HFFc6 (cell line): ENCODE measurements around the gene ASB10. TPM values are rescaled to one million over a fixed set of nuclear protein-coding genes. Genes with fewer than 3 reads are reported as not detected.

ENCODE experiments used
- DNase-seq: peaks from one replicate; pipeline ENCODE4 v3.0.0-alpha.2; 2018
- H3K27ac Mint-ChIP-seq: 2 replicates; pipeline ENCODE4 v1.8.0; 2020; ENCODE audit warnings: mild to moderate bottlenecking, mixed read lengths
- H3K27me3 Mint-ChIP-seq: 2 replicates; pipeline ENCODE4 v1.8.0; 2021; ENCODE audit warnings: mild to moderate bottlenecking, moderate library complexity, mixed read lengths; ENCODE audit not compliant: insufficient read depth
- H3K36me3 Mint-ChIP-seq: 2 replicates; pipeline ENCODE4 v1.8.0; 2021; ENCODE audit warnings: low read depth, mixed read lengths
- H3K4me1 Mint-ChIP-seq: 2 replicates; pipeline ENCODE4 v1.8.0; 2020; ENCODE audit warnings: low read depth, mixed read lengths
- H3K4me3 Mint-ChIP-seq: 2 replicates; pipeline ENCODE4 v1.8.0; 2020; ENCODE audit warnings: mild to moderate bottlenecking, moderate library complexity, mixed read lengths
- H3K9me3 Mint-ChIP-seq: 2 replicates; pipeline ENCODE4 v1.8.0; 2020; ENCODE audit warnings: mild to moderate bottlenecking, mixed read lengths
- total RNA-seq, 6 experiments: library from RNA; stranded (reverse); fragmentation: NEBNext Ultra II Directional; extraction: Animal tissue kit (Norgen Biotek cat#: 25700); gene quantifications; 2 replicates in 1 of 6; 3 replicates in 5 of 6; pipeline ENCODE4 v1.2.3, GENCODE V29; 2021
- TF ChIP-seq, protein P1 (sequence below): fragments of 200-600 bp; sonication (generic); IDR thresholded peaks from 2 replicates; pipeline ENCODE4 v1.5.0; 2021; ENCODE audit warnings: antibody characterized with exemption, mild to moderate bottlenecking

ASB10 gene
- total RNA-seq, 6 experiments from 2014 or later, result not detected

DNA sequence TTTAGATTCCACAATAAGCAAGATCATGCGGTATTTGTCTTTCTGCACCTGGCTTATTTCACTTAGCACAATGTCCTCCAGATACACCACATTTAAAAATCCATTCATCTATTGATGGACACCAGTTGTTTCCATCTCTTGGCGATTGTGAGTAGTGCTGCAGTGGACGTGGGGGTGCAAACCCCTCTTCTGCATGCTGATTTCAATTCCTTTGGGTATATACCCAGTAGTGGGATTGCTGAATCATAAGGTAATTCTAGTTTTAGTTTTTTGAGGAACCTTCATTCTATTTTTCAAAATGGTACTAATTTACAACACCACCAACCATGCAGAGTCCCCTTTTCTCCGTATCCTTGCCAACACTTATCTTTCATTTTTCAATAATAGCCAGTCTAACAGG lies 2.0 kb upstream of the ASB10 start:
- H3K27ac Mint-ChIP-seq, result no peak overlapping the region
- TF ChIP-seq, protein P1, sequence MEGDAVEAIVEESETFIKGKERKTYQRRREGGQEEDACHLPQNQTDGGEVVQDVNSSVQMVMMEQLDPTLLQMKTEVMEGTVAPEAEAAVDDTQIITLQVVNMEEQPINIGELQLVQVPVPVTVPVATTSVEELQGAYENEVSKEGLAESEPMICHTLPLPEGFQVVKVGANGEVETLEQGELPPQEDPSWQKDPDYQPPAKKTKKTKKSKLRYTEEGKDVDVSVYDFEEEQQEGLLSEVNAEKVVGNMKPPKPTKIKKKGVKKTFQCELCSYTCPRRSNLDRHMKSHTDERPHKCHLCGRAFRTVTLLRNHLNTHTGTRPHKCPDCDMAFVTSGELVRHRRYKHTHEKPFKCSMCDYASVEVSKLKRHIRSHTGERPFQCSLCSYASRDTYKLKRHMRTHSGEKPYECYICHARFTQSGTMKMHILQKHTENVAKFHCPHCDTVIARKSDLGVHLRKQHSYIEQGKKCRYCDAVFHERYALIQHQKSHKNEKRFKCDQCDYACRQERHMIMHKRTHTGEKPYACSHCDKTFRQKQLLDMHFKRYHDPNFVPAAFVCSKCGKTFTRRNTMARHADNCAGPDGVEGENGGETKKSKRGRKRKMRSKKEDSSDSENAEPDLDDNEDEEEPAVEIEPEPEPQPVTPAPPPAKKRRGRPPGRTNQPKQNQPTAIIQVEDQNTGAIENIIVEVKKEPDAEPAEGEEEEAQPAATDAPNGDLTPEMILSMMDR, result no peak

DNA sequence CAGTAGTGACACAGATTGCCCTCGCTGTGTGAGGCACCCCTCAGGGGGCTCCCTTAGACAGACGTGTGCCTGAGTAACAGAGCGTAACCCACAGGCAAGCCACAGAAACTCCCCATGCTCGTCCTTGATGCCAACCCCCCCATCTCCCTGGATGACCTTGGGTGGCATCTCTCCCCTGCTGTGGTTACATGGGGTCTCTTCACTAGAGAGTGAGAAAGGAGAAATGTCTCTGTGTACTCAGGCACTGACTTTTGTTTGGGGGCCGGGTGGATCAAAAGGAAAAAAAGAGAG lies 1.1 kb upstream of the ASB10 start:
- DNase-seq, result no peak
- Mint-ChIP-seq H3K9me3 (no peaks in the 10 kb centered on the region), H3K27ac (no peak overlapping the region), H3K4me3 (no peak overlapping the region), H3K27me3 (peaks cover 67% of the 10 kb centered on the region), H3K36me3 (no peaks in the 10 kb centered on the region), H3K4me1 (no peaks in the 10 kb centered on the region)
- TF ChIP-seq, protein P1, result no peak

More for the DNA sequence above, 2.0 kb upstream of the ASB10 start:
- no peak for DNase-seq
- Mint-ChIP-seq H3K4me1 (no peaks in the 10 kb centered on the region), H3K9me3 (no peaks in the 10 kb centered on the region), H3K27me3 (peaks cover 69% of the 10 kb centered on the region), H3K4me3 (no peak overlapping the region), H3K36me3 (no peaks in the 10 kb centered on the region)

DNA sequence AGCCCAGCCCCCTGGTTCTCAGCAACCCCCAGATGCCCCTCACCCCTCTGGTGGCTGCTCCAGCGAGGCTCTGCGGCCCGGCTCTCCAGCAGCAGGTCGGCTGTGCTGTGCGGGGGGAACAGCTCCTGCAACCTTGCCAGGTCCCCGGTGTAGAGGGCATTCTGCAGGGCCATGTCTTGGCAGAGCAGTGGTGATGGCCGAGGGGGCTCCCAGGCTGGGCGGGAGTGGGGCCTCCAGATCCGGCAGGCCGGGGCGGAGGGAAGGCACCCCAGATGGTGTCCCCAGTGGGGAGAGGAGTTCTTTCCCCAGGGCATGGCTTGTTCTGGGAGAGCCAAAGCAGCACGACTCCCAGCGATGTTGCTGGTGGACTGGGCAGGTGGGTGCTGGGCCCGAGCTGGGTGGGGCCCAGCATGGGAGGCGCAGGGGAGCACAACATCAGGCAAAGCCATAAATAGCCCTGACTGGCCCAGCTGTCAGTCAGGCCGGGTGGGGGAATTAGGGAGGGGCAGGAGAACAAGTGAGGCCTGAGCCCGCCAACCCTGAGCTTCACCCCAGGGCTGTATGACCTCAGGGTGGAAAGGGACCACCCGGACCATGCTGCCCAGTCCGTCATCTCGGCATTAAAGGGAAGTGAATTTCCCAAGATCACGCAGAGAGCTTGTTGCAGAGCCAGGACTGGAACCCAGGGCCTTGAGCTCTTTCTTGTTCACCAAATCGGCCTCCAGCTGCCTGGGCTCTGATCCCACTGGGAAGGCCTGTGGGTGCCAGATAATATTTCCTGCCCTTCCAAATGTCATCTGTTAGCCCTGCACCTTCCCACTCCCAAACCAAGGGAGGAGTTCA lies 580 bp upstream of the ASB10 start:
- H3K4me3 Mint-ChIP-seq, result no peak overlapping the region
- TF ChIP-seq, protein P1, result no peak
- peaks cover 67% of the 10 kb centered on the region for H3K27me3 Mint-ChIP-seq
- H3K36me3 Mint-ChIP-seq, result no peaks in the 10 kb centered on the region
- H3K27ac Mint-ChIP-seq, result no peak overlapping the region
- no peak for DNase-seq
- H3K4me1 Mint-ChIP-seq, result no peaks in the 10 kb centered on the region
- H3K9me3 Mint-ChIP-seq, result no peaks in the 10 kb centered on the region

DNA sequence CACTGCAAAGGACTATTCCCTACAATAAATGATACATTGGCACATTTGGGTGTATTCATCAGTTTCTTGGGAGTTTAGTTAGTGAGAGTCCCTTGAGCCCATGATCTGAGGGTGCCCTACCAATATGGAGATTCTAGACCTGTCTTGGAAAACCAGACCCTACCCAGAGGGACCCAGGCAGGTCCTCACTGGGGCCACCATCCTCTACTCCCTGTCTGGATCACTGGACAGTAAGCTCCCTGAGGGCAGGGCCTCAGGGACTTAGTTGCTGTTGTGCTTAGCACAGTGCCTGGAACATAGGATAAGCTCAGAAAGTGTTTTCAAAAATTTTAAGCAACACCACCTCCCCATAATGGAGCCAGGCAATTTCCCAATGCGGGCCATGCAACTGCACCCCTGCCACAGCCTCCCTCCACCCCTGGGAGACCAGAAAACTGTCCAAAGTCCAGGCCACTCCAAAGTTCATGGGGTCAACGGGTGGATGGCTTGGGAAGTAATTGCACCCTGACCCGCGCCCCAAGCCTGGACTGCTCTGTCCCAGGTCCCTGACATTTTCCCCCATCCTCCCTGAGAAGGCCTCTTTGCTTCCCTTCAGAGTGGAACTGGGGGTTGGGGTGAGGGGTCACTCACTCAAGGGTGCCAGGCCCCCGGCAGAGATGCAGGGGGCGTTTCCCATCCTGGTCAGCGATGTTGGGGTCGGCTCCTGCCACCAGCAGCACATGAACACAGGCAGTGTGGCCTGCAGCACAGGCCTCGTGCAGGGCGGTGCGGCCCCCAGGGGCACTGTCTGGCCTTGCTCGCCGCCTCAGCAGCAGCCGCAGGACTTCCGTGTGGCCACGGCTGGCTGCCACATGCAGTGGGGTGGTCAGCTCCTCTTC lies 1.0 kb downstream of the ASB10 start:
- Mint-ChIP-seq H3K27me3 (peaks cover 67% of the 10 kb centered on the region), H3K27ac (no peak overlapping the region), H3K4me3 (no peak overlapping the region), H3K36me3 (no peaks in the 10 kb centered on the region), H3K9me3 (no peaks in the 10 kb centered on the region), H3K4me1 (no peaks in the 10 kb centered on the region)
- TF ChIP-seq, protein P1, result no peak
- no peak for DNase-seq

DNA sequence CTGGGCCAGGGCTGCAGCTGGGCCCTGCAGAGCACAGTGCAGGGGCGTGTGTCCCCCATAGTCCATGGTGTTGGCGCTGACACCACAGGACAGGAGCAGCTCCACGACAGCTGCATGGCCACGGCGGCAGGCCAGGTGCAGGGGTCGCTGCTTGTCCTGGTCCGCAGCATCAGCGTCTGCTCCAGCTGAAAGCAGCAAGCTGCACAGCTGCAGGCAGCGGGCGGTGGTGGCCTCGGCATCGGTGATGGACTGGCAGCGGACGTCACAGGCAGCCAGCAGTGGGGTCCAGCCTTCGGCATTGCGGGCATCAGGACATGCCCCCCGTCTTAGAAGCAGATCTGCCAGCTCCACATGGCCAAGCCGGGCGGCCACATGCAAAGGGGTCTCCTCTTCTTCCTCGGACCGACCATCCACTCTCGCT lies 6.0 kb downstream of the ASB10 start:
- Mint-ChIP-seq H3K27ac (no peak overlapping the region), H3K4me3 (no peak overlapping the region), H3K27me3 (peaks cover 48% of the 10 kb centered on the region), H3K4me1 (no peaks in the 10 kb centered on the region), H3K9me3 (no peaks in the 10 kb centered on the region), H3K36me3 (no peaks in the 10 kb centered on the region)
- TF ChIP-seq, protein P1, result no peak
- DNase-seq, result no peak
